GM18526 (cell line): ENCODE results near the gene CHST11.

ENCODE experiments used
- POLR2A ChIP-seq: IDR thresholded peaks from 3 replicates; pipeline ENCODE4 v1.6.1; 2011; ENCODE audit not compliant: insufficient read length; ENCODE audit errors: extremely low read depth

The CHST11 gene

GRCh38 chr12:104466709-104467345 lies 10.1 kb downstream of the CHST11 start:
- no peak for TF ChIP-seq POLR2A

GRCh38 chr12:104467346-104467837 lies 10.6 kb downstream of the CHST11 start:
- TF ChIP-seq POLR2A: no peak

- TF ChIP-seq POLR2A: no peak
These were observed 11.6 kb downstream of the CHST11 start for GRCh38 chr12:104468371-104468770.

GRCh38 chr12:104469066-104469465 lies 12.3 kb downstream of the CHST11 start:
- TF ChIP-seq POLR2A: no peak

- TF ChIP-seq POLR2A: no peak
These were observed 12.8 kb downstream of the CHST11 start for GRCh38 chr12:104469523-104469922.

- TF ChIP-seq POLR2A: no peak
These were observed 13.8 kb downstream of the CHST11 start for GRCh38 chr12:104470521-104470920.

GRCh38 chr12:104471336-104471735 lies 14.6 kb downstream of the CHST11 start:
- no peak for TF ChIP-seq POLR2A

GRCh38 chr12:104472748-104473147 lies 16.0 kb downstream of the CHST11 start:
- no peak for TF ChIP-seq POLR2A

GRCh38 chr12:104473374-104473983 lies 16.7 kb downstream of the CHST11 start:
- TF ChIP-seq POLR2A: no peak

- no peak for TF ChIP-seq POLR2A
These were observed 18.5 kb downstream of the CHST11 start for GRCh38 chr12:104475271-104475670.

- TF ChIP-seq POLR2A: no peak
These were observed 21.0 kb downstream of the CHST11 start for GRCh38 chr12:104477510-104478390.

GRCh38 chr12:104478396-104479122 lies 21.8 kb downstream of the CHST11 start:
- no peak for TF ChIP-seq POLR2A

- TF ChIP-seq POLR2A: no peak
These were observed 22.4 kb downstream of the CHST11 start for GRCh38 chr12:104479123-104479662.

GRCh38 chr12:104480012-104480411 lies 23.3 kb downstream of the CHST11 start:
- no peak for TF ChIP-seq POLR2A
